ENCODE data around the gene FAM83F.

The FAM83F gene

DNA sequence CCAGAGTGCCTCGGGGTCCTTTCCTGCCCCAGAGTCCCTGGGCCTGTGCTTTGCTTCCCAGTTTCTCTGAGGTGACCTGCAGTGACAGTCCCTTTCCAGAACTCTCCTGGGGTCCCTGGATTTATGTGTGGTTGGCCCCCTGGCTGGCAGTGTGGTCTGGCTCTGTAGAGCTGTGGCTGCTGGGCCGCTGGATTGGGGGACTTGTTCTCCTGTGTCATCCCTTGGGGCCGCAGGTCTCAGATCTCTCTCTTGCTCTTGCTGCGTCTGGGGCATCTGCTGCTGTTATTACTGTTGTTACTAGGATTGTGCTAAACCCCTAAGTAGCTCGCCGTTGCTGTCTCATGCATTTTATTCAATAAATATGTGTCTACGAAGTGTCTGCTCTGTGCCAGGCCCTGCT is 31.9 kb downstream of the FAM83F start:
- Mint-ChIP-seq H3K4me3 (no peak overlapping the region), H3K36me3 (ENCODE audit: low read depth) (no peaks in the 10 kb centered on the region), H3K9me3 (no peaks in the 10 kb centered on the region), H3K4me1 (ENCODE audit: low read depth) (peaks cover 5% of the 10 kb centered on the region), H3K27me3 (ENCODE audit: low read depth) (no peaks in the 10 kb centered on the region), H3K27ac (no peak overlapping the region)

DNA sequence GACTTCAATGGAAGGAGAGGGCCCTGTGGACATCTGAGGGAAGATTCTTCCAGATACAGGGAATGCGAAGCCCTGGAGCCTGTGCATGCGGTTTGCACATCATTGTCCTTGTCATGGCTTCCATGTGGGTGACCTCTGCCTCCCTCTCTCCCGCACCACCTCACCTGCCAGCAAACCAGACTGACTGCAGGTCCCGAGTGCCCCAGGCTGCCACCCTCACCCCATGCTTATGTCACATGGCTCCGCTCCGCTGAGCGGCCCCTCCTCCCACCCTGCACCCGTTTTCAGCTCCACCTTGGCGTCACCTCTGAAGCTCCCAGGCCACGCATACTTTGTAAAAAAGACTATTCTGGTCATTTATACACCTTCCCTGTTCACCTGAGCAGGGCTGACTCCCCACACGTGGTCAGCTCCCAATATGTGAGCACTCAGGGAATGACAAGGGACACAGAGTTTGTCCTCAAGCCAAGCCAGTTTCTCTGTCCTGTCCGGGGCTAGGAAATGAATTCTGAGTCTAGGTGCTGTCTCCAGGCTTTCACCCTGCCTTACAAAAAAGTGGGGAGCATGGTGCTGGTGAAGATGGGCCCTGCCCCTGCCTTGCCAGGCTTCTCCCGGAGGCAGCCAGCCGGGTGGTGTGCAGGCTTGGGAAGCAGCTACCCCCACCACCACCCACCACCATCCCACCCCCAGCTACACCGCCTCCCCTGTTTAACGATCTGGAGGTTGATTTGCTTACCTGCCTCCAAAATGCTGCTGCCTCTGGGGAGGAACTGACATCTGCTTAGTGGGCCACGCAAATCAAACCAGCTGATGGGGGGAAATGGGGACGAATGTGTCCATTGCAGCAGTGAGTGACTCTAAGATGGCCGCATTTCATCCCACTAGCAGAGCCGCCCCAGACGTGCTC is 32.7 kb downstream of the FAM83F start:
- Mint-ChIP-seq H3K27ac (no peak overlapping the region), H3K27me3 (ENCODE audit: low read depth) (no peaks in the 10 kb centered on the region), H3K36me3 (ENCODE audit: low read depth) (no peaks in the 10 kb centered on the region), H3K4me3 (no peak overlapping the region), H3K4me1 (ENCODE audit: low read depth) (peaks cover 5% of the 10 kb centered on the region), H3K9me3 (no peaks in the 10 kb centered on the region)

DNA sequence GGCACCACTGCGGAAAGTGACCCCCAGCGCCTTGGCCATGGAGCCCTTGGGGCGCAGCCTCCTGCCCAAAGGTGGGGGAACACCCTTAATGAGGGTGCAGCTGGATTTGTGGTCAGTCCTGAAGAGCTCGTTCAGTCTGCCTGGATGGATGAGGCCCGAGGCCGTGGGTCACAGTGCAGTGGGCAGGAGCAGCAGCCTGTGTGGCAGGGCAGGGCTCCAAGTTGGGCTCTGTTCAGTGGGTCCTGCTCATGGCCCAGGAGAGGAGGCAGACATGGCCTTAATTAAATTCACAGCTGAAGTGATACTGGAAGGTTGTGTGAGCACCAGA is 33.3 kb downstream of the FAM83F start:
- Mint-ChIP-seq H3K4me3 (no peak overlapping the region), H3K27me3 (ENCODE audit: low read depth) (no peaks in the 10 kb centered on the region), H3K27ac (no peak overlapping the region), H3K36me3 (ENCODE audit: low read depth) (no peaks in the 10 kb centered on the region), H3K4me1 (ENCODE audit: low read depth) (peaks cover 5% of the 10 kb centered on the region), H3K9me3 (no peaks in the 10 kb centered on the region)

DNA sequence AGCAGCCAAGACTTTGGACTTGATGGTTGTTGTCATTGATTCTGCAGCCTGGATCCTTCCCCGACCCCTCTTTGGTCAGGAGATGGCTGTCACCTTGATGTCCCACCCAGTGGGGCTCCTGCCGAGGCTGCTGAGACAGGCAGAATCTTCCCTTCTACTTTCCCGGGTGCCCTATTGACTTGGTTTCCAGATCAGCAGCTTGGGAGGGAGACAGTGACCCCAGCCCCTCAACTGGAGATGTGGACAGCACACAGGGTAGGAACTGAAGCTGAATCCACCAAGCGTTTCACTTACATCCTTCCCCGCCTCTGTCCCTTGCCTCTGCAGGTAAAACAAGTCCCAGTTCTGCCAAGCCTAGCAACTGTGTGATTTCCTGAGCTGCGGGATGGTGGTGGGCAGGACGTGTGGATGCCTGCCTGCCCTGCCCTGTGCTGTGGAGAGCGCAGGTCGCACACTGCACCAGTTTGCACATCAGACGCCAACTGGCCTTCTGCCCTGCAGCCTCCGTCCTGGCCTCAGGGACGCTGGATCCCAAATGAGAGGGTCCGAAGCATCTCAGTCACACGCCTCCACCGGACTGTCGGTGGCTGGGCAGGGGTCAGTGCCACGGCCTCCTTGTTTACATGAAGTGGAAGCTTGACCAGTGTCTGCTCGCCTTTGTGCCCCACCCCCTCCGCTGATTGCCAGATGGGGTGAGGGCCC is 34.6 kb downstream of the FAM83F start:
- Mint-ChIP-seq H3K36me3 (ENCODE audit: low read depth) (no peaks in the 10 kb centered on the region), H3K9me3 (no peaks in the 10 kb centered on the region), H3K27ac (no peak overlapping the region), H3K4me1 (ENCODE audit: low read depth) (peaks cover 5% of the 10 kb centered on the region), H3K4me3 (no peak overlapping the region), H3K27me3 (ENCODE audit: low read depth) (no peaks in the 10 kb centered on the region)

DNA sequence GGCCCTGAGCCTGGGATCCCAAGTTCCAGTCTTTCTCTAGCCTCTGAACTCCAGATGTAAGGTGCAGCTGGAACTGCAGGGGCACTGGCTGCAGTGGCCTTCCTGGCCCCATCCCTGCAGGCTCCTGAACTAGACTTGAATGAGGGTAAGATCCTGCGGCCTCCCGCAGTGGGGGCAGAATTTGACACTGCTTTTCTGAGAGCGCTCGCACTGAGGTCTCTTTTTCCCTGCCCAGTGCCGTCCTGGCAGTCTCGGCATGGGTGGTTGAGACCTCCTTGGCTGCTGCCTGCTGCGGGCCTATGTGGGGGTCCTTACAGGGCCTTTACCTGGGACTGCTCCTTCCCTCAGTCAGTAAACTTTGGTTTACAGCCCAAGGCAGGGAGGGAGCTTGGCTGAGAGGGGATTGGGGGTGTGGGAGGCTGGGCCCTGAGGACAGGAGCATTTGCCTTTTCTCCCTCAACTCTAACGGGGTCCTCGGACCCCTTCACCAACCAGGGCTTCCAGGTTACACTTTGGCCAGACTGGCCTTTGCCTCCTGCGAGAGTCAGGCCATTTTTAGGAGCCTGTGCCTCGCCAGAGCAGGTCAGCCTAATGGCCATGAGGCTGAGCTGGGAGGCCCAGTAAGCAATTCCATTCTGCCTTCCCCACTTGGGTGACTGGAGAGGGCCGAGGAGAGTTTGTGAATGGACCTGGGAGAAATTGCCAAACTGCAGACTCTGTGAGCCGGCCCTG is 35.4 kb downstream of the FAM83F start:
- Mint-ChIP-seq H3K4me1 (ENCODE audit: low read depth) (peaks cover 5% of the 10 kb centered on the region), H3K36me3 (ENCODE audit: low read depth) (no peaks in the 10 kb centered on the region), H3K4me3 (no peak overlapping the region), H3K9me3 (no peaks in the 10 kb centered on the region), H3K27ac (no peak overlapping the region), H3K27me3 (ENCODE audit: low read depth) (no peaks in the 10 kb centered on the region)

DNA sequence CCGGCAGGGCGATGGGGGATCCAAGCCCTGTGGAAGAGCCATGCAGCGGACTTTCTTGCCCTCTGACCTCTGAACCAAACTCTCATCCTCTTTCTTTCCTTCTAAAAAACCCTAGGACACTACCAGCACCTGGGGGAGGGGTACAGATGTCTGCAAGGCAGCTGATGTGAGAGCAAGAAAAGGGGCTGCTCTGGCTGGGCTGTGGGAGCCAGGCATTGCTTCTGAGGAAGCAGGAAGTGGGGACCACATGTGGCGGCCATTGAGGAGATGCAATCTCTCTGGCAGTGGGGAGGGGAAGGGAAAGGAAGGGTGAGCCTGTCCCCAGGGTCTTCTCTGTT is 36.0 kb downstream of the FAM83F start:
- Mint-ChIP-seq H3K36me3 (ENCODE audit: low read depth) (no peaks in the 10 kb centered on the region), H3K27ac (peak overlapping the region; percentile 31), H3K4me1 (ENCODE audit: low read depth) (peaks cover 5% of the 10 kb centered on the region), H3K9me3 (no peaks in the 10 kb centered on the region), H3K27me3 (ENCODE audit: low read depth) (peaks cover under 1% of the 10 kb centered on the region), H3K4me3 (no peak overlapping the region)

DNA sequence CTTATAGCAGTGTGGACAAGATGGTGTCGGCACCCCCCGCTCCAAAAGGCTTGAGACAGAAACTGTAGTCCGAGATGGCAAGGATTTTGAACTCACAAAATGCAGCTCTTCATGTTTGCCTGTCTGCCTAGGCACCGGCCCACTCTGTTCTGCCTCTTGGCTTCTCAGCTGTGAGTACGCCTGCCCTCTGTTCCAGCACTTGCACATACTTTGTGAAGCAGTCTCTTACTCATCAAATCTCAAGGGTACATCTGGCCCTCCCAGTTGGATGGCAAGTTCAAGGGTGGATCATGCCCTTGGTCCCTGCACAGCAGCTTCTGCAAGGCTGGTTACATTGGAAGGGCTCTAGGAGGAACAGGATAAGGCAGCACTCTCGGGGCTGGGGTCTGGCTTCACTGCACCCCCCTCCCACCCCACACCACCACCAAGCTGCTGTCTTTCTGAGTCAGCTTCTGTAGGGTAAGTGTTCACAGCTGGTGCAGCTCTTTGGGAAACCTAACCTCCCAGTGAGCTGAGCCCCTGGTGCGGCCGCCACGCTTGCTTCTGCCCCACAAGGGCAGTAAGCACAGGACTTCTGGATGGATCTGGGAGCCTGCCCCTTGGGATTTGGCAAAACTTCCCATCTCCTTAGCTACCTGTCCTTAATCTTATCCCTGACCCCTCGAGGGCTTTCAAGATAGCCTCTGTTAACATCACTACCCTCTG is 37.2 kb downstream of the FAM83F start:
- Mint-ChIP-seq H3K4me1 (ENCODE audit: low read depth) (peaks cover 5% of the 10 kb centered on the region), H3K9me3 (no peaks in the 10 kb centered on the region), H3K4me3 (no peak overlapping the region), H3K27ac (no peak overlapping the region), H3K27me3 (ENCODE audit: low read depth) (peaks cover 5% of the 10 kb centered on the region), H3K36me3 (ENCODE audit: low read depth) (no peaks in the 10 kb centered on the region)

DNA sequence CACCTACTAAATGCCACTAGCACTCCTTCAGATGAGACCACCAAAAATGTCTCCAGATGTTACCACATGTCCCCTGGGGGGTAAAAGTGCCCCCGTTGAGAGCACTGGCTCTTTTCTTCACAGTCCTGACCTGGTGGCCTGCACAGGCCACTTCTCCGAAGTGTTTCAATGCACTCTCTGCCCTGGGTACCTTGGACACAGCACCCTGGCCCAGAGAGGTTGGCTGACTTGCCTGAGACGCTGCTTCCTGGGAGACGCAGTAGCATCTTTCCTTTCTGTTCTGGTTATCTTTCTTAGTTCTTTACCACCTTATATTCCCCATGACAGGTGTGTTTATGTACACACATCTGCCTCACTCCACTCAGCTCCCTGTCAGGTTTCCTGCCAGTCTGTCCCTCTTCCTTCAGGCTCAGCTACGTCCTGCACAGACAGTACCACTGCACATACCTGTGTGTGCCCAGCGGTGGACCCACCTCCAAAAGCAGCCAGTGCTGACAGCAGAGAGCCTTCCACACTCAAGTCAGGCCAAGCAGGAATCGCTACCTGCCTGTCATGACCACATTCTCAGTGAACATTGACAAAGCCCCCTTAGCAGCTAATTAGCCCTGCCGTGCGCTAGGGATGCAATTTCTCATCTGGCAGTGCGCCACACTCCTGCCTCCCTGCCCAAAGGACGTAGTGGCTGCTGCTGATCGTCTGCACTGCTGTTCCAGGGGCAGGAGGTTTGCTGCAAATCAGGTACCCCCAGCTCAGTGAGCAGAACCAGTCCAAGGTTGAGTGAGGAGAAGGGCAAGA is 39.0 kb downstream of the FAM83F start:
- Mint-ChIP-seq H3K4me1 (ENCODE audit: low read depth) (peaks cover 5% of the 10 kb centered on the region), H3K27ac (no peak overlapping the region), H3K9me3 (no peaks in the 10 kb centered on the region), H3K27me3 (ENCODE audit: low read depth) (peaks cover 14% of the 10 kb centered on the region), H3K4me3 (no peak overlapping the region), H3K36me3 (ENCODE audit: low read depth) (no peaks in the 10 kb centered on the region)

DNA sequence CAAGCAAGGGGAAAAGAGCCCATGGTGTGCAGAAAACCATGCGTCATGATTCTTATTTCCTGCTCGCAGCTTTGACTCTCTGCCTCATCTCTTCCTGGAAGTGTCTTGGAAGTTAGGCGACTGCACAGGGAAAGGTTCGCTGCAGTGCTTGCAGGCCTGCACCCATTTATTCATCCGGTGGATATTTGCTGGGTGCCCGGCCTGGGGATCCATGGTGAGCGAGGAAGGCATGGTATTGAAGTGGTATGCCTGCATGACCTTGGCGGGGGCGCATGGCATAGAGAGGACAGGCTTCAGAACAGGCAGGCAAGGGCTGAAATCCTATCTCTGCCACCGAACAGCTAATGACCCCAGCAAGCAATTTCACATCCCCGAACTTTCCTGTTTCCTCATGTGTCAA is 40.6 kb downstream of the FAM83F start:
- no peaks in the 10 kb centered on the region for H3K36me3 Mint-ChIP-seq (ENCODE audit: low read depth)
- H3K9me3 Mint-ChIP-seq = no peaks in the 10 kb centered on the region
- peaks cover 5% of the 10 kb centered on the region for H3K4me1 Mint-ChIP-seq (ENCODE audit: low read depth)
- H3K27me3 Mint-ChIP-seq (ENCODE audit: low read depth) = peaks cover 23% of the 10 kb centered on the region
- no peak overlapping the region for H3K27ac Mint-ChIP-seq
- H3K4me3 Mint-ChIP-seq = no peak overlapping the region

DNA sequence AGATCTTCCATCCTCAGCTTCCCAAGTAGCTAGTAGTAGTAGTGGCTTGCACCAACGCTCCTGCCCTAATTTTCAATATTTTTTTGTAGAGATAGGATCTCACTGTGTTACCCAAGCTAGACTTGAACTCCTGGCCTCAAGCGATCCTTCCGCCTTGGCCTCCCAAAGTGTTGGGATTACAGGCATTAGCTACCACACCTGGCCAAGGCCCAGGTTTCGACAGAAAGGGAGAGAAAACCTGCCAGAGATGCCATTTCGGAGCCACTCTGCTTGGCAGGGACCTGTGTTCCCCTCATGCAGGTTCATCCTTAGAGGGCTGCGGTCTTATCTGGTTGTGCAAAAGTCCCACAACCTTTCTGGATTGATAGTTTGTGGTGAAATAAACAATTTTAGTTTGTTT is 41.4 kb downstream of the FAM83F start:
- Mint-ChIP-seq H3K4me3 (no peak overlapping the region), H3K9me3 (no peaks in the 10 kb centered on the region)

DNA sequence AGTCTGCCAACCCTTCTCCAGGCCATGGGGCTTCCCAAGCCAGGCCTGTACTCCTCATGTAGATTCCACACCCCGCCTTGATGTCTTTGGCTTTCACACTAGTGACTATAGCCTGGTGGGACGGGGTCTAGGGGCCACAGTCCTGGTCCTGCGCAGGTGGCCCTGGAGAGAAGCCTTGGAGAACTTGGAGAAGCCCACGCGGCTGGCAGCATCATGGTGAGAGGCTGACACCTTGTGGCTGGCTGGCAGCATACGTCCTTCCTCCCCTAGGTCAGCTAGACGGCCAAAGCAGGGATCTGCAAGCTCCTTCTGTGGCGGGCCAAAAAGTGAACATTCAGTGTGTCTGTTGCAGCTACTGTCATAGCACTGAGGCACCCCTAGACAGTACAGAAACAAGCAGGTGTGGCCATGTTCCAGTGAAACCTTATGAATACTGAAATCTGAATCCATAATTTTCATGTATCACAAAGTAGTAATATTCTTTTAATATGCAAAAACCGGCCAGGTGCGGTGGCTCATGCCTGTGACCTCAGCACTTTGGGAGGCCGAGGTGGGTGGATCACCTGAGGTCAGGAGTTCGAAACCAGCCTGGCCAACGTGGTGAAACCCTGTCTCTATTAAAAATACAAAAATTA is 42.0 kb downstream of the FAM83F start:
- H3K4me3 Mint-ChIP-seq = no peak overlapping the region
- H3K9me3 Mint-ChIP-seq = no peaks in the 10 kb centered on the region
- H3K36me3 Mint-ChIP-seq (ENCODE audit: low read depth) = no peaks in the 10 kb centered on the region
- H3K27ac Mint-ChIP-seq = no peak overlapping the region
- H3K27me3 Mint-ChIP-seq (ENCODE audit: low read depth) = peaks cover 23% of the 10 kb centered on the region
- H3K4me1 Mint-ChIP-seq (ENCODE audit: low read depth) = no peaks in the 10 kb centered on the region

More for the DNA sequence above, 41.4 kb downstream of the FAM83F start:
- H3K36me3 Mint-ChIP-seq (ENCODE audit: low read depth) = no peaks in the 10 kb centered on the region
- peaks cover under 1% of the 10 kb centered on the region for H3K4me1 Mint-ChIP-seq (ENCODE audit: low read depth)
- no peak overlapping the region for H3K27ac Mint-ChIP-seq
- peaks cover 23% of the 10 kb centered on the region for H3K27me3 Mint-ChIP-seq (ENCODE audit: low read depth)

DNA sequence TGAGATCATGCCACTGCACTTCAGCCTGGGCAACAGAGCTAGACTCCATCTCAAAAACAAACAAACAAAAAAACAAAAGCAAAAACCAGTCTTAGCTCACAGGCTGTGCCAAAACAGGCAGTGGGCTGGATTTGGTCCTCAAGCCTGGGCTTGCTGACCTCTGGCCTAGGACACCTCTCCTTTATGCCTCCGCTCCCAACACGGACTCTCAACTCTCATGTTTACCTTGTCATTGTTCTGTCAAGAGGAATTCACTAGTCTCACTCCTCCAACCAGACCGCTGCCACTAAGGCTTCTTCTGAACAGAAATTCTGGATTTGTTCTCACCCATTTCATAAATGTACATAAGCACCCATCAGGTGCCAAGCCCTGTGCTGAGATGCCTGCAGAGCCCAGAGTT is 42.6 kb downstream of the FAM83F start:
- Mint-ChIP-seq H3K27me3 (ENCODE audit: low read depth) (peaks cover 23% of the 10 kb centered on the region), H3K9me3 (no peaks in the 10 kb centered on the region), H3K27ac (no peak overlapping the region), H3K36me3 (ENCODE audit: low read depth) (no peaks in the 10 kb centered on the region), H3K4me3 (no peak overlapping the region), H3K4me1 (ENCODE audit: low read depth) (no peaks in the 10 kb centered on the region)

DNA sequence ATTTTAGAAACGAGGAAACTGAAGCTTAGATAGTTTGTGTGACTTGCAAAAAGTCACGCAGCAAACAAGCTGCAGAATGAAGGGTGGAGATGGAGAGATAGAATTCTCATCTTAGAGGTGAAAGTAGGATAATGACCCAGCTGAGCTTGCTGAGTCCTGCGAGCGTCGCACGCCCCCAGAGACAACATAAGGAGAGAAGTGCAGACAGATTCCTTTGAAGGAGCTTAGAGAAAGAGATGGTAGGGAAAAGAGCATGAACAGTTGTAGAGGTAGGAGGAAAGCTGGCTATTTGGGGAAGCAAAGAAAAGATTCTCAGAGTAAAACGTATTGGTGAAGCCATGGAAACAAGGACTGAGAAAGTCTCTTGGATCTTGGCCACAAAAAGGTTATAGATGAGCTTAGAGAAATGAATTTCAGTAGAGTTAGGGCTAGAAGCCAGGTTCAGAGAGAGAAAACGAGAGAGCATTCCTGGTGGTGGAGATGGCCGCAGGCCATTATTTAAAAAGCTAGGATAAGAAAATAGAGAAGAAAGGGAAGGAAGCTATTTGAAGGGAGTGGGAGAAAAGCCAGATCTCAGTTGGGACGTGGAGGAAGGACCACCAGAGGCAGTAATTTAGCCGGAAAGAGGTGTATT is 44.8 kb downstream of the FAM83F start:
- peaks cover 23% of the 10 kb centered on the region for H3K27me3 Mint-ChIP-seq (ENCODE audit: low read depth)
- H3K27ac Mint-ChIP-seq = no peak overlapping the region
- no peaks in the 10 kb centered on the region for H3K9me3 Mint-ChIP-seq
- H3K36me3 Mint-ChIP-seq (ENCODE audit: low read depth) = peaks cover 2% of the 10 kb centered on the region
- peaks cover 6% of the 10 kb centered on the region for H3K4me1 Mint-ChIP-seq (ENCODE audit: low read depth)
- no peak overlapping the region for H3K4me3 Mint-ChIP-seq

Data from T-helper 1 cell treated with Interleukin-12 subunit alpha and Interleukin-12 subunit beta and Interleukin-4 antibody, amounts not matched to agents 30 μg/mL and 1 μg/mL, for 36 hours (primary cell).